ENCODE measurements around the gene FAM193B.
"Not testable (repeated sequence)": the region's sequence is repeated elsewhere in the genome, so short reads cannot be mapped to it uniquely, and the experiment has no call there.

FAM193B gene

GRCh38 chr5:177575488-177575887 is 21.1 kb upstream of the FAM193B start:
- no peak for DNase-seq

DNA sequence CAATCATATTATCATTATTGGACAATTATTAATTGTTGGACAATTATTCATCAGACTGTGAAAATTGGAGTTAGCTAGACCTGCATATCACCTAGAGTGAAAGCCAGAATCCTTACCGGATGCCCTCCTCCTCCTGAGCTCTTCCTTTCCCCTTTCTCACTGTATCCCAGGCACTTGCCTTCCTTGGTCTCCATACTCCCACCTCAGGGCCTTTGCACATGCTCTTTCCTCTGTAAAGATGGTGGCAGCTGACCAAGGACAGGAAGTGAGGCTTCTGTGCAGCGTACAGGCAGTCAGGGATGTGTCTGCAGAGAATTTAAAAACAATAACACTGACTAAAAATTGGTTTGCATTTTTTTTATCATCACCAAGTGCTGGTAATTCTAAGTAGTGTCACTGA is 15.5 kb upstream of the FAM193B start:
- no peak for DNase-seq

- no peak for DNase-seq
Measured at GRCh38 chr5:177568326-177568725, 14.0 kb upstream of the FAM193B start.

DNA sequence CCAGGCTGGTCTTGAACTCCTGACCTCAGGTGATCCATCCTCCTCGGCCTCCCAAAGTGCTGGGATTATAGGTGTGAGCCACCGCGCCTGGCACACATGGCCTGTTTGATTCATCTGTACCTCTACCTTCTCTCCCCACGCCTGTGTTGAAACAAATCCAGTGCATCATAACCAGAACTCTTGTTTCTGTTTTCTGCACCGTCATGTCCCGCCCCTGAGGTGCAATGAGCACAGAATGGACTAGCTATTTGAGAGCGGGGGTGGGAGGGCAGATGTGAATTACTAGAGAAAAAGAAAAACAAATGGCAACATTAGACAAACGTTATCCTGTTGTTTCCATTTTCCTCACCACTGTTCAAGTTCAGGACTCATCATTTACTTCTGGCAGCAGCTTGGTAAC is 10.7 kb upstream of the FAM193B start:
- DNase-seq, result no peak

GRCh38 chr5:177559446-177559941 is 5.1 kb upstream of the FAM193B start:
- not testable (repeated sequence) for DNase-seq

DNA sequence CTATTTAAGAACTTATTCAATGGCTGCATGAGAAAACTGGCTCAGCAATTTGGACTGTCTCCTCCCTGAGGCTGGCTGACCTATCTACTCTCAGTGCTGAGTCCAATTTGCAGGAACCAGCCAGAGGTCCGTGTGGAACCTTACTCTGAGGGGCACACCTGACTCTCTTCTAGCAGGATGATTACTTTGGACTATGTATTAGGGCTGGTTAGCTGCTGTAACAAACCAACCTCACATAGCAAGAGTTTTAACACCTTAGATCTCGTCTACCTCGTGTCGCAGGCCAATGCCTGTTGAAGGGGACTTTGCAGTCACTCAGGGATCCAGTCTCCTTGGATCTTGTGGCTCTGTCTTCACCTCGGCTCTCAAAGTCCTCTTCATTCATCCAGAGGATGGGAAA is 3.4 kb upstream of the FAM193B start:
- DNase-seq, result no peak

DNA sequence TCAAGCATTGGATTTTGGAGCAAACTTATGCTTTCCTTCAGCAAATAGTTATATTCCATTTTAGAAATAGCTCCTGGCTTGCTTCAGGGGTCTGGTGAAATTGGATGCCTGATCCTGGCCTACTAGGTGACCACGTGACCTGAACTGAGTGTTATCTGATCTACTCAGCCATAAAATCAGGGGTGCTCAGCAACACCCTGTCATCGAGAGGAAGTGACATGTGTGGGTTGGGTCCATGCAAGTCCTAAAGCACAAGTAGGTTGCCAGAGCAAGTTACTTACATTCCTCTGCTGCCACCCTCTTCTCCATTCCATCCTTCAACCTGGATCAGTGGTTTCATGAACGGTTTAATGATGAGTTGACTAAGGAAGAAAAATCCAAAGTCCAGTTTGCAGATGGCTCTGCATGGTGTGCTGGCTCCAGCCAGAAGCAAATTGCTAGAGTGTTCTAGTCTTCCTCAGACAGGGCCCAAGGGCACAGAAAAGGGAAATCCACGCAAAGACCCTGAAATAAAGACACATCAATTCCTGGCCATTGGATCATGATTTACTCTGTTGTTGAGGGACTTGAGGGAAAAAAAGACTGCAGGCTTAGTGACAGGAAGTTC is 2.8 kb upstream of the FAM193B start:
- DNase-seq, result peak; percentile 28

GRCh38 chr5:177555665-177556064 is 1.3 kb upstream of the FAM193B start:
- no peak for DNase-seq

DNA sequence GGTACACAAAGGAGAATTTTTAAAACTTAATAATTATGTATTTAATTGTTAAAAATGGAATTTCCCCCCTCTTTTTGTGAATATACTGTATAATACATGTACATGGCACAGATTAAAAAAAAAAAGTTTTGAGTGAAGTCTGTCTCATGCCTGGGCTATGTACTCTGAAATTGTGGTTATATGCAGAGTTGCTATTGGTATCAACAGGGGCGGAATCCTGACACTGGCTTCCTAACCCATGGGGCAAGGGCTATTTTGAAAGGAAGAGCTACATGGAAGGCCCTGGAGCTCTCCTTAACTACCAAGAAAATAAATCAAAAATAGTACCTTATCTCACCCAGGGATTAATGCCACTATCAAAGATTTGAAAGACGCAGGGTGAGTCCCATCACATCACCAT is 865 bp upstream of the FAM193B start:
- DNase-seq, result no peak

- DNase-seq, result no peak
Measured at GRCh38 chr5:177553671-177554429, 513 bp downstream of the FAM193B start.

DNA sequence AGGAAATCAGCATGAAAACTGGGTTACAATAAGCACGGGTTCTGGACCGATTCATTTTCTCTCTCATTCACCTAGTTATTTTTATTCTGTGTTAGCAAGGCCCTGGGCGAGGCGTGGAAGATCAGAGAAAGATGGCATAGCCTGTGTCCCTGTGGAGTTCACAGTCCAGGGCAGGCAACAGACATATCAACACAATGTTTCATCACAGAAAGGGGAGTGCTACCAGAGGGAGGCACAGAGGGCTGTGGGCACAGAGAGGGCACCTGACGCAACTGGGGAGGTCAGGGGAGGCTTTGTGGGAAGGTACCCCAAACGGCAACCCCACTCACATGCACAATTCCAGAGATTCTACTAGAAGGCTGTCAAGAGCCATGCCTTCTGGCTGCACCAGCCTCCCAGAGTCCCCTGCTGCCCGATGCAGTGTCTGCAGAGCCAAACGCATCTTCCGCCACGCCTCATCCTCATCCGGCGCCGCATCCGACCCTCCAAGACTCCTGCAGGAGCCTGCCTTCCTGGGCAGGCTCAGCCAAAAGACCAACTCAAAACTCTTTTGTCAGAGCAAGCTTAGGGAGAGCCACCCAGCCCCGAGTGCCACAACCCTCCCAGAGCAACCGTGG is 1.4 kb downstream of the FAM193B start:
- DNase-seq, result peak; percentile 22

GRCh38 chr5:177550122-177550521 is 4.2 kb downstream of the FAM193B start:
- no peak for DNase-seq

GRCh38 chr5:177548495-177548894 is 5.9 kb downstream of the FAM193B start:
- DNase-seq, result no peak

DNA sequence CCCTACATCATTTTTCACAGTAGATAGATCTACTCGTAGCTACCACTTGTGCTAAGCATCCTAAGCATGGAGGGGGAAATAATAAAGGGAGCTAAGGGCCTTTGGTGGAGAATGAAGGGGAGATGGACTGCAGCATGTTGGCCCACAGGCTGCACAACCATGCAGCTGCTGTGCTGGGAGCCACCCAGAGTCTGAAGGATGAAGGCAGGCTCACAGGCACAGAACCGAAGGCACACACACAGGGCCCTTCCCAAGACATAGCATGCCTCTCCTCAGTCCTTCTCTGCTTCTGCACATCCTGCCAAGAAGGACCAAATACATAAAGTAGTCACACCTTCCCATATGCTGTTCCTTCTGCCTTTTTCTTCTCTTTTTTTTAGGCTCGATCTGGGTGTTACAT is 6.6 kb downstream of the FAM193B start:
- DNase-seq, result no peak

GRCh38 chr5:177546258-177546741 is 8.1 kb downstream of the FAM193B start:
- DNase-seq, result peak; percentile 97

DNA sequence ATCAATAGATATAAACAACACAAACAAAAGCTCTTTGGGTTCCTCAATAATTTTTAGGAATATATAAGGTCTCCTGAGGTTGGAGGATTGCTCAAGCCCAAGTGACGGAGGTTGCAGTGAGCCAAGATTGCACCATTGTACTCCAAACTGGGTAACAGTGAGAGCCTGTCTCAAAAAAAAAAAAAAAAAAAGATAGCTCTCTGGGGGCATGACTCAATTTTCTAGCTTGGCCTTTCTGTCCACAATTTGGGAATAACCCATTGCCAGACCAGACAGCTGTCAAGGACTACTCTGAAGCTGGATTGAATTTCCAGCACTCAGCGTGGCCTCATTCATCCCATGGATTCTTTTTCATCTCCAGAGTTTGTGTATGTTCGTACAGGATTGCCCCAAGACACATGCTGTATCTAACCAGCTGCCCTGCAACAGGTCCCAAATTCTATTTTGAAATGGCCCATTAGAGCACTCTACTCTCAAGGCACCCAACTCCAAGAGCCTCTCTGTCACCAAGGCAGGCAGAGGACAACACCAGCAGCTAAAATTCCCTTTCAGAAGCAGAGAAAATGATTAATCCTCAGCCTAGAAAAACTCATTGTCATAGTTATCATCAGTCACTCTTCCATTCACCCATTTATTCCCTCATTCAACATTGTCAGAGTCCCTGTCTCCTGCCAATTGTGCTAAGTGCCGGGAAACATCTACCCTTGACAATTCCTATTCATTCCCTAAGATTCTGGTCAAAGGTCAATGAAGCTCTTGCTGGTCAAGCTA is 8.7 kb downstream of the FAM193B start:
- peak; percentile 88 for DNase-seq

- DNase-seq, result no peak
Measured at GRCh38 chr5:177542816-177543465, 11.4 kb downstream of the FAM193B start.

DNA sequence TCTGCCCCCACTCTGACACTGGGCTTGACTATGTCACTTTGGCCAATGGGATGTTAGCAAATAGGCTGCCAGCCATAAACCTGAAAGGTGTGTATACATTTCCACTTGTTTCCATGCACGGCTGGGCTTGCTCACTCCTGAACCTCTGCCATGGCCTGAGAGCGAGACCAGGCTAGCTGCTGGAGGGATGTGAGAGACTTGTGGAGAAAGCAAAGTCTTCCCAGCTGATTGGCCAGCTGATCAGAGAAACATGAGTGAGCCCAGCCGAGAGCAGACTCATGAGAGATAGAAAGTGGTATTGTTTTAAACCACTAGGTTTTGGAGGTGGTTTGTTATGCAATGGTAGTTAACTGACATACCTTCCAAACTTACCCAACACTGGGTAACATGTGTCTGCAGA is 13.9 kb downstream of the FAM193B start:
- DNase-seq, result no peak

GRCh38 chr5:177539411-177539810 is 15.0 kb downstream of the FAM193B start:
- DNase-seq, result peak; percentile 70

DNA sequence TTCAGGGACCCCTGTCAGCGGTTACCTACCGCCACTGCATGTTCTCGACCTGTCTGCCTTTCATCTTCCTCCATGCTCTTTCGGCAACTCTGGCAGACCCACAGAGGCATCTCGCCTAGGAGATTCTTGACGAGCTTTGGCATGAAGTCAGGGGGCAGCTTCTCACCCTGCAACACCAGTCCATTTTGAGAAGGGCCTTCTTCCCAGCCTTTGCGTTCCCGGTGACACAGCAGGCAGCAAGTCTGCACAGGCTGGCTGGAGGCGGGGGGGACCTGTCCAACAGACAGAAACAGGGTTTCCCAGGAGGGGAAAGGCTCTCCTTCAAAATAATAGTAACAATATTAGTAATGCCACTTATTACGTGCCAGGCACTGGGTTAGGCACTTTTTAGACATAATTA is 15.5 kb downstream of the FAM193B start:
- DNase-seq, result no peak

DNA sequence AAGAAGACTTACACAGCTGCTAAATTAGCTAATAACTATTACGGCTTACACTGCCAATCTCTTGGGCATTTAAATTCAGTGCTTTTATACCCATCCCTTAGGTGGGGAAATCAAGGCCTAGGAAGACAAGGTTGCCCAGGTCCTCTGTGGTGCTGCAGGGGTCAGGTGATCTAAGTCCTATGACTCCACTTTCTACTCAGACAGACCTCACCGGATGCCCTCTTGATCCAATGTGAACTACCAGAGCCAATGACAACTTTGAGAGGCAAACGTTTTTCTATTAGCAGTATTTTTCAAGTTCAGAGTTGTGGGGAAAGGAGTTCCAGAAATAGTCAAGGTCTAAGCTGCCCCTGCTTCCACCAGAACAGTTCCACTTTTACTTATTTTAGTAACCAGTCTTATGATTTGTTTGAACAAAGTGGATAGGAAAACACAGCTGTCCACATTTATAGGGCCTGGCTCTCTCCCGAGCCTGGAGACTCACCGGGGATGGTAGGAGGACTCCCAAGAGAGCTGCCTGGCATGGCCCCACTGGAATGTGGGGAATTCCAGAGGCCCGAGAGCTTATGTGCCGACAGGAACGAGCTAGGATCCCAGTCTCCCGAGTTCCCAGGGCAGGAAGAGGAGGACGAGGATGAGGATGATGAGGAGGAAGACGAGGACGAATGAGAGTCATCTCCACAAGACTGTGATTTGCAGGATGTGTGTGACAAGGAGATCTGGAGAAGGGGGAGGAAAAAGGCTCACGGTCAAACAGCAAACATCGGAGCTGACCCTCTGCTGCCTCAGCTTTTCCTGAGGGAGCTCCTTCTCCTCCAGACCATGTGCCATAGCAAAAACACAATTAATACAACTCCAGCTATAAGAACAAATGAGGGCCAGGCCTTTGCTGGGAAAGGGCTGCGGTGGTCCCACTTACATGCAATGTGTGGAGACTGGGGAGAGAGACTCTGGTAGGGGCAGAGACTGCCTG is 16.7 kb downstream of the FAM193B start:
- peak; percentile 79 for DNase-seq

Measured in fibroblast of skin of right biceps (primary cell).